Femur (tissue), 1 donor: ENCODE results near the gene GNA12.
A peak's percentile ranks its signal among the peaks of the same experiment; 100 is the strongest.
"Not testable (repeated sequence)": the region's sequence is repeated elsewhere in the genome, so short reads cannot be mapped to it uniquely, and the experiment has no call there.

Source experiments
- DNase-seq: peaks from one replicate; pipeline ENCODE4 v3.0.0-alpha.2; 2017

Gene GNA12

GRCh38 chr7:2709553-2710285, 134.4 kb downstream of the GNA12 start:
- DNase-seq, result peak; percentile 77

- DNase-seq, result no peak
Measured at GRCh38 chr7:2708547-2709310, 135.4 kb downstream of the GNA12 start.

- DNase-seq, result no peak
Measured at GRCh38 chr7:2708041-2708440, 136.1 kb downstream of the GNA12 start.

DNA sequence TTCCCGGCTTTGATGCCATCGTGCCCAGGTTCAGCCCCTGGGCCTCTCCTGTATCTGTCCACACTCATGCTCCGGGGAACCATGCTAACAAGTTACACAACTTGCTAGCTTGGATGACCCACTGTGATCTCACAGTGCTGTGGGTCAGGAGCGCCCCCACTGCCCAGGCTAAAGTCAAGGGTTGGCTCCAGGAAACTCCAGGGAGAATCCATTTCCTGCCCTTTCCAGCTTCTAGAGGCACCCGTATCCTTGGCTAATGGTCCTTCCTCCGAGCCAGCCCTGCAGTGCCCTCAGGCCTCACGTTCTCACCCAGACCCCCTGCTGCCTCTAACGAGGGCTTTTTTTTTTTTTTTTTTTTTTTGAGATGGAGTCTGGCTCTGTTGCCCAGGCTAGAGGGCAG, 136.6 kb downstream of the GNA12 start:
- DNase-seq, result no peak

DNA sequence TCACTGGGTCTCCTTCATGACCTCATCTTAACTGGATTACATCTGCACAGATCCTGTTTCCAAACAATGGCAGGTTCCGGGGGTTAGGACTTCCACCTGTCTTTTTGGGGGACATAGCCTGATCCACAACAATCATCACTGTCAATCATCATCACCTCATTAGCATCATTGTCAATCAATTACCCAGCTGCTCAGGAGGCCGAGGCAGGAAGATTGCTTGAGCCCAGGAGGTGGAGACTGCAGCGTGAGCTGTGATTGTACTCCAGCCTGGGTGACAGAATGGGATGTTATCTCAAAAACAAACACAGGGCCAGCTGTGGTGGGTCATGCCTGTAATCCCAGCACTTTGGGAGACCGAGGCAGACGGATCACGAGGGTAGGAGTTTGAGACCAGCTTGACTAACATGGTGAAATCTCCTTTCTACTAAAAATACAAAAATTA, 137.4 kb downstream of the GNA12 start:
- no peak for DNase-seq

DNA sequence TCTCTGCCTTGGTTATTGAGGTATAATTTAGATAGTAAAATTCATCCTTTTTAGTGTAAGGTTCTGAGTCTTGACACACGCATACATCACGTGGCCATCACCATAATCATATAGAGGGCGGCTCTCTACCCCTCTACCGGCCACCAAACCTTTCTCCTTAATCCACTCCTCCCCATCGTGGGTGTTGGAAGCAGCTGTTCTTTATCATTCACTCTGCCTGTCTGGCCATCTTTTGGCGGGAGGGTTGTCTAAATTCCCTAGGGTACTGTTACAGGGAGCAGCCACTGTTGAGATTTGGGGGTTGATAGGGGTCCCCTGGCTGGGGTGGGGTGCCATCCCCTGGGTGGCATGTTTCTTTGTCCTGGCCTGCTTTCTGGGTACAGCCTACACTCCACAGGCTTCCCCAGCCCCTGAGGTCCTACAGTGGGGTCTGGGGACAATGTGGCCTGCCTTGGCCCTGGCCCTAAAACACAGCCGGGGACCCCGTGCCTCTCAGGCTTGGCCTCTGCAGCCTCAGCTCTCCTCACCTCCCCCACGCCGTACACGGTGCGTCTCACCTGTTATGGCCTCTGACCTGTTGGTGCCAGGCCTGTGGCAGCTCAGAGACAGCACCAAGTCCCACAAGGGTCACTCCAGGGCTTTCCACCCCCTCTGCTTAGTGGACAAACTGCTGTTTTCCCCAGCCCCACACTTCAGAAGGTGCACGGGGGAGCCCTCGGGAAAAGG, 138.6 kb downstream of the GNA12 start:
- no peak for DNase-seq

GRCh38 chr7:2702594-2702957, 141.5 kb downstream of the GNA12 start:
- no peak for DNase-seq

DNA sequence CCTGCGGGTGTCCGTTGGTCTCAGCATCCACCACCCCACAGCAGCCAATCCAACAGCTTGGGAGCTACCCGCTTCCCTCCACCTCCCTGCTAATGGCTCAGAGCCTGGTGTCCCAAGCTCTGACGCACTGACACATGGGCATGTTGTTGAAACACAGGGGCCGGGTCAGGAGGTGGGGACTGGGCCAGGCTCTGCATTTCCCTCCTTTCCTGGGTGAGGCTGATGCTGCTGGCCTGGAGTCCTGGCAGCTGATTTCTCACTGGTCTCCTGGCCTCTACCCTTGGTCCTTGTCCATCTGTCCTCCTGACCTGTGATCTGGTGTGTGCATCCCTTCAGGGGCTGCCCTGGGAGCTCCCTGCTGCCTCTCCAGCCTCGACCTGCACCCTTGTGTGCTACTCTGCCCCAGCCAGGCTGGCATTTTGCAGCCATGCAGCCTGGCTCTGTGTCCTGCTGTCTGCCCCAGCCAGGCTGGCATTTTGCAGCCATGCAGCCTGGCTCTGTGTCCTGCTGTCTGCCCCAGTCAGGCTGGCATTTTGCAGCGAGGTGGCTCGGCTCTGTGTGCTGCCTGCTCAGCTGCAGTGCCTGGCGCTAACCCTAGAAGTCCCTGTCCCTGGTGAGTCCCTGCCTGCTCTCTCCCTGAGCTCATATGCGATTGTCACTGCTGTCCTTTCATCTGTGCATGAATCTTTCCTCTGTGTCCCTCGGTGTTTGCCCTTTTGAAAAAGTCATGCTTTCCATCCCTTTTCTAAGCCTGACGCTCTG, 142.1 kb downstream of the GNA12 start:
- no peak for DNase-seq

- DNase-seq, result no peak
Measured at GRCh38 chr7:2701424-2701823, 142.7 kb downstream of the GNA12 start.

DNA sequence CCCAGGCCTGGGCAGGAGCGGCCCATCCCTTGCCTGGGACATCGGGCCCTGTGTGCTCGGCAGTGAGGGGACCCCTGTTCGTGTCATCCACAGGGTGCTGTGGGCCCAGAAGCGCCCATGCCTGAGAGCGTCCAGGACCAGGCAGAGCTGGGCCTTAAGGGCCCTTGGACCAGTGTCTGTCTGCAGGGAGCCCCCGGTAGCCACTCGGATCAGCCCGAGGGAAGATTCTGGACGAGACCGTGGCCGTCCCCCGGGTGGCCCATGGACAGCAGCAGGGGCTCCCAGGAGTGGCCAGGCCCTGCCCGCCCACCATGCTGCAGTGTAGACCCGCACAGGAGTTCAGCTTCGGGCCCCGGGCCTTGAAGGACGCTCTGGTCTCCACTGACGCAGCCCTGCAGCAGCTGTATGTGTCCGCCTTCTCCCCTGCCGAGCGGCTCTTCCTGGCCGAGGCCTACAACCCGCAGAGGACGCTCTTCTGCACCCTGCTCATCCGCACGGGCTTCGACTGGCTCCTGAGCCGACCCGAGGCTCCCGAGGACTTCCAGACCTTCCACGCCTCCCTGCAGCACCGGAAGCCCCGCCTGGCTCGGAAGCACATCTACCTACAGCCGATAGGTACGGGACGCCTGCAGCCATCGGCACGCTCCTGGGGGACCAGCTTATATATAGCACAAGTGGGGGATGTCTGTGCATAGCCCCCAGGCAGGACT, 143.8 kb downstream of the GNA12 start:
- DNase-seq, result no peak

DNA sequence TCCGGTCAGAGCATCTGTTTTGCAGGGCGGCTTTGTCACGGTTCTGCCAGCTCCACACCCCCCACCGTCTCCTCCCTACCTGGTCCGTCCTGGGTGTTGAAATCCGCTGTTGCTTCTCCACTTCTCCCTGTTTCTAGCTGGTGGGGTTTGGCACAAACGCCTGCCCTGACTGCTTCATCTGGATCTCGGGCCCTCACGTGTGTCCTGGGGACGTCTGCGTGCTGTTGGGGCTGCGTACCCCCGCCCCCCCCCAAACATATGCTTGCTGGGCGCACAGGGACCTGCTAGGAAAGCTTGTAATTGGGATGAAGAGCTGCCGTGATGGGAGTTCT, 144.9 kb downstream of the GNA12 start:
- DNase-seq, result no peak

- no peak for DNase-seq
Measured at GRCh38 chr7:2698581-2699288, 145.4 kb downstream of the GNA12 start.

GRCh38 chr7:2694122-2694436, 150.0 kb downstream of the GNA12 start:
- not testable (repeated sequence) for DNase-seq

DNA sequence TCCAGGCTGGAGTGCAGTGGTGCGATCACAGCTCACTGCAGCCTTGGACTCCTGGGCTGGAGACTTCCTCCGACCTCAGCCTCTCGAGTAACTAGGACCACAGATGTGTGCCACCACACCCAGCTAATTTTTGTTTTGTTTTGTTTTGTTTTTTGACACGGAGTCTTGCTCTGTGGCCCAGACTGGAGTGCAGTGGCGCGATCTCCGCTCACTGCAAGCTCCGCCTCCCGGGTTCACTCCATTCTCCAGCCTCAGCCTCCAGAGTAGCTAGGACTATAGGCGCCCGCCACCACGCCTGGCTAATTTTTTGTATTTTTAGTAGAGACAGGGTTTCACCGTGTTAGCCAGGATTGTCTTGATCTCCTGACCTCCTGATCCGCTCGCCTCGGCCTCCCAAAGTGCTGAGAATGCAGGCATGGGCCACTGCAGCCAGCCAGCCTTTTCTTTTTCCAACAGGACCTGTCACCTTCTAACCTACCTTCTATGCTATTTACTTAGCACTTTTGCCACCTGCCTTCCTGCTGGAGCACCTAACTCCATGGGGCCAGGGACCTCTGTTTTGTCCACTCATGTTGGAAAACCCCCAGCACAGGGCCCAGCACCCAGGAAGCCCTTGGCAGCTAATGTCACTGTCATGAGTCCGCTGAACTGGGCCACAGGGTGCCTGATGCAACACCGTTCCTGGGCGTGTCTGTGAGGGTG, 150.5 kb downstream of the GNA12 start:
- DNase-seq, result not testable (repeated sequence)

GRCh38 chr7:2692543-2692942, 151.6 kb downstream of the GNA12 start:
- DNase-seq, result no peak

DNA sequence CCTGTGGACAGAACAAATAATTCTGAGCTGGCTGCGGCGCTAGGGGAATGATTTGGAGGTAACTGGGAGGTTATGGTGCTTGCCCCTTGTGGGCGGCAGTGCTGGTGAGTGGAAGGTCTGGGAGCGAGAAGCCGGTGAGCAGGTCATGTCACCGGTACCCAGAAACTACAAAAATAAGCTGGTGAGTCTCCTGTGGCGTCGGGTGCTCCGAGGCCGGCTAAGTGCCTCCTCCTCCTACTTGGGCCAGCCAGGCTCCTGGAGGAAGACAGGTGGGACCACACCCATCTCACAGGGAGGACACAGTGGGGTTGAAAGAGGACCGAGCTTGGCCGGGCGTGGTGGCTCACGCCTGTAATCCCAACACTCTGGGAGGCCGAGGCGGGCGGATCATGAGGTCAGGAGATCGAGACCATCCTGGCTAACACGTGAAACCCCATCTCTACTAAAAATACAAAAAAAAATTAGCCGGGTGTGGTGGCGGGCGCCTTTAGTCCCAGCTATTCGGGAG, 152.1 kb downstream of the GNA12 start:
- DNase-seq, result not testable (repeated sequence)

- DNase-seq, result no peak
Measured at GRCh38 chr7:2691011-2691707, 152.9 kb downstream of the GNA12 start.

GRCh38 chr7:2689951-2690705, 154.0 kb downstream of the GNA12 start:
- no peak for DNase-seq

DNA sequence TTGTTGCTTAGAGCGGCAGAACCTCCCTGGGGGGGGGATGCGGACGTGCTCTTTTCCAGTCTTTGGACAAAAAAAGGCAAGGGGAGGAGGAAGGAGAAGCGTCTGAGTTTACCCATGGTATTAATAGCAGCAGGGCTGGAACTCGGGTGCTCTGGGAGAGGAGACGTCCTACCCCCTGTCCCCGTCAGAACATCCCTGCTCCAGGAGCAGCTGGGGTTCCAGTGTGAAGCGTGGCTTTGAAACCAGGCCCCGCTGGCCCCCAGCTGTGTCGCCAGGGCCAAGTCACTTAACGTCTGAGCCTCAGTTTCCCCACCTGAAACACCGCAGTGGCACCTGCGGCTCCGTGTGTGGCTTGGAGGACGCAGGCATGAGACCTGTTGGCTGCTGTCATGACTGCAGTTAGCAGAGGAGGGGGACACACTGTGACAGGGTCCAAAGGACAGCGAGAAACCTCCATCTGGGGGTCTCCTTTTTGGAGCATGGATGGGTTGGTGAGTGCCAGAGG, 154.7 kb downstream of the GNA12 start:
- no peak for DNase-seq
